Stomach (tissue), 4 donors: Measurements from ENCODE around the gene COMP.

Experiments
- POLR2AphosphoS5 ChIP-seq, 3 donors: sonication (generic); formaldehyde crosslinking; IDR thresholded peaks; one replicate each; pipeline ENCODE4 v1.6.1; 2016; ENCODE audit warnings: antibody characterized with exemption in 3 of 3
- TF ChIP-seq, protein P1 (sequence below), 7 experiments: fragments of 450-650 bp in 4 of 7; fragments of 200-600 bp in 3 of 7; sonication (generic) in 3 of 7; IDR thresholded peaks; one replicate each; pipeline ENCODE4 v1.5.1; 2016 to 2019; ENCODE audit warnings: antibody characterized with exemption in 7 of 7, control low read depth in 2 of 7, mild to moderate bottlenecking in 1 of 7

DNA sequence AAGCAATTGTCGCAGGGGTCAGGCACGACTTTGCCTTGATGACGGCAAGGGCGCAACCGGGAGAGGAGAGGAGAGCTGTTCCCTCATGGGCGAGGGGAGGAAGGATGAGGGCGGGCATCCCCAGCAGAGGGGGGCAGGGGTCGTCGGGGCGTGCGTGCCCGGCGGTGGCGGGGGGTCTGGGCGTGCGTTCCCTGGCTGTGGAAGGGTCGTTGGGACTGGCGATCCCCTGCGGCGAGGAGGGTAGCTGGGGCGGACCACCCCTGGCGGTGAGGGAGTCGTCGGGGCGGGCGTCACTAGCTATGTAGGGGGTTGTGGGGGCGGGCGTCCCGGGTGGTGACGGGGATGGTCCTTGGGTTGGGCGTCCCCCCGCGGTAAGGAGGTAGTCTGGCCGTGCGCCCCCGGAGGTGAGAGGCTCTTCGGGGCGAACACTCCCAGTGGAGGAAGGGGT is 1.7 kb downstream of the COMP start:
- TF ChIP-seq, protein P1, sequence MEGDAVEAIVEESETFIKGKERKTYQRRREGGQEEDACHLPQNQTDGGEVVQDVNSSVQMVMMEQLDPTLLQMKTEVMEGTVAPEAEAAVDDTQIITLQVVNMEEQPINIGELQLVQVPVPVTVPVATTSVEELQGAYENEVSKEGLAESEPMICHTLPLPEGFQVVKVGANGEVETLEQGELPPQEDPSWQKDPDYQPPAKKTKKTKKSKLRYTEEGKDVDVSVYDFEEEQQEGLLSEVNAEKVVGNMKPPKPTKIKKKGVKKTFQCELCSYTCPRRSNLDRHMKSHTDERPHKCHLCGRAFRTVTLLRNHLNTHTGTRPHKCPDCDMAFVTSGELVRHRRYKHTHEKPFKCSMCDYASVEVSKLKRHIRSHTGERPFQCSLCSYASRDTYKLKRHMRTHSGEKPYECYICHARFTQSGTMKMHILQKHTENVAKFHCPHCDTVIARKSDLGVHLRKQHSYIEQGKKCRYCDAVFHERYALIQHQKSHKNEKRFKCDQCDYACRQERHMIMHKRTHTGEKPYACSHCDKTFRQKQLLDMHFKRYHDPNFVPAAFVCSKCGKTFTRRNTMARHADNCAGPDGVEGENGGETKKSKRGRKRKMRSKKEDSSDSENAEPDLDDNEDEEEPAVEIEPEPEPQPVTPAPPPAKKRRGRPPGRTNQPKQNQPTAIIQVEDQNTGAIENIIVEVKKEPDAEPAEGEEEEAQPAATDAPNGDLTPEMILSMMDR (IDR thresholded peaks at IDR 0.05) = no peak
- no peak for TF ChIP-seq POLR2AphosphoS5 (IDR thresholded peaks at IDR 0.05)
